DOHH2 (cell line): ENCODE results near the gene DEUP1.

ENCODE experiments used
- H3F3A ChIP-seq: fragments of 200-600 bp; sonication (generic), shearing (Covaris generic); 2 replicates; pipeline ENCODE4 v1.6.0; 2016; ENCODE audit warnings: antibody characterized with exemption, mild to moderate bottlenecking; ENCODE audit not compliant: control insufficient read depth, insufficient read depth
- H3K27ac ChIP-seq: fragments of 200-600 bp; sonication (generic); 2 replicates; pipeline ENCODE4 v1.5.1; 2014; ENCODE audit warnings: low read depth, mild to moderate bottlenecking, low read length, moderate library complexity
- H3K27me3 ChIP-seq: fragments of 200-600 bp; sonication (generic); 2 replicates; pipeline ENCODE4 v1.6.1; 2014; ENCODE audit warnings: mild to moderate bottlenecking, low read length, mixed read lengths; ENCODE audit not compliant: control insufficient read depth
- H3K36me3 ChIP-seq: fragments of 200-600 bp; sonication (generic); 2 replicates; pipeline ENCODE4 v1.6.1; 2014; ENCODE audit warnings: mild to moderate bottlenecking, low read length, moderate library complexity, mixed read lengths; ENCODE audit not compliant: control insufficient read depth
- H3K4me1 ChIP-seq: fragments of 200-600 bp; sonication (generic); 2 replicates; pipeline ENCODE4 v1.6.1; 2014; ENCODE audit warnings: mild to moderate bottlenecking, low read length, mixed read lengths; ENCODE audit not compliant: control insufficient read depth
- H3K4me2 ChIP-seq: fragments of 200-600 bp; sonication (generic); 2 replicates; pipeline ENCODE4 v1.6.0; 2014; ENCODE audit warnings: mild to moderate bottlenecking, low read length, moderate library complexity
- H3K4me3 ChIP-seq: fragments of 200-600 bp; sonication (generic); 2 replicates; pipeline ENCODE4 v1.5.1; 2014; ENCODE audit warnings: mild to moderate bottlenecking, low read length, mixed read lengths
- H3K79me2 ChIP-seq: fragments of 200-600 bp; sonication (generic); 2 replicates; pipeline ENCODE4 v1.6.1; 2014; ENCODE audit warnings: mild to moderate bottlenecking, low read length, mixed read lengths; ENCODE audit not compliant: control insufficient read depth
- H3K9me2 ChIP-seq: fragments of 200-600 bp; sonication (generic); replicated peaks from 2 replicates; pipeline ENCODE4 v1.6.1; 2014; ENCODE audit warnings: mild to moderate bottlenecking, low read length, mixed read lengths; ENCODE audit not compliant: control insufficient read depth
- H3K9me3 ChIP-seq: fragments of 200-600 bp; sonication (generic); 2 replicates; pipeline ENCODE4 v1.6.1; 2014; ENCODE audit warnings: antibody characterized with exemption, low read length, mixed read lengths; ENCODE audit not compliant: control insufficient read depth, insufficient read depth
- H4K20me1 ChIP-seq: fragments of 200-600 bp; sonication (generic); 2 replicates; pipeline ENCODE4 v1.6.0; 2014; ENCODE audit warnings: low read depth, mild to moderate bottlenecking, antibody characterized with exemption, low read length, moderate library complexity; ENCODE audit not compliant: control insufficient read depth, insufficient read depth
- EZH2phosphoT487 ChIP-seq: fragments of 200-600 bp; sonication (generic); IDR thresholded peaks from 2 replicates; pipeline ENCODE4 v1.6.1; 2017; ENCODE audit warnings: borderline replicate concordance, mild to moderate bottlenecking, antibody characterized with exemption, low read length, moderate library complexity, mixed read lengths
- TF ChIP-seq, protein P1 (sequence below): fragments of 200-600 bp; sonication (generic); IDR thresholded peaks from one replicate; pipeline ENCODE4 v1.5.1; 2014; ENCODE audit warnings: antibody characterized with exemption, mild to moderate bottlenecking, low read depth, low read length; ENCODE audit not compliant: poor library complexity, severe bottlenecking

DEUP1 gene

DNA sequence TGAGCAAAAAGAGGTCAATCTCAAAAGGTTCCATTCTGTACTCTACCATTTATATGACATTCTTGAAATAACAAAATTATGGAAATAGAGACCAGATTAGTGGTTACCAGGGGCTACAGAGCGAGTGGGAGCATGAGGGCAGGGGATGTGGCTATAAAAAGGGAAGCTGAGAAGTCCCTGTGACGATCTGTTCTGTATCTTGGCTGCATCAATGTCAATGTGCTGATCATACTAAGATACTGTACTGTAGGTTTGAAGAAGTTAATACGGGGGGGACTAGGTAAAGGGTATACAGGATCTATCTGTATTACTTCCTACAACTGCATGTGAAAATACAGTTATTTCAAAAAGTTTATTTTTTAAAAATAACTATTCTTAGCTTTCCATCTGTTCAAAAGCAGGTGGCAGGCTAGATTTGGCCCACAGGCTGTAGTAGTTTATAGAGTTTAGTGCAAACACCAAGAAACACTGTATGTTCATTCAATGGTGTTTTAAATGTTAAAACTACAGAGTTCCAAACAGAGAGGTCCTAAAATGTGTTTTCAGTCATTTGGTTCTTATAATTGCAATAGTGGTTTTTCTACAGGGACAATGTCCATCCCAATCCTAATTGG, 134.5 kb downstream of the DEUP1 start:
- Histone ChIP-seq H3K9me2 (no peaks in the 10 kb centered on the region), H3K9me3 (no peaks in the 10 kb centered on the region; the same call in 1 of the 2 replicates), H3K27ac (no peak overlapping the region), H3F3A (no peaks in the 10 kb centered on the region), H3K27me3 (no peaks in the 10 kb centered on the region), H3K36me3 (no peaks in the 10 kb centered on the region), H3K4me2 (no peak overlapping the region), H3K4me1 (no peaks in the 10 kb centered on the region), H4K20me1 (no peaks in the 10 kb centered on the region), H3K4me3 (no peak overlapping the region), H3K79me2 (no peaks in the 10 kb centered on the region)
- no peak for TF ChIP-seq EZH2phosphoT487
- TF ChIP-seq, protein P1, sequence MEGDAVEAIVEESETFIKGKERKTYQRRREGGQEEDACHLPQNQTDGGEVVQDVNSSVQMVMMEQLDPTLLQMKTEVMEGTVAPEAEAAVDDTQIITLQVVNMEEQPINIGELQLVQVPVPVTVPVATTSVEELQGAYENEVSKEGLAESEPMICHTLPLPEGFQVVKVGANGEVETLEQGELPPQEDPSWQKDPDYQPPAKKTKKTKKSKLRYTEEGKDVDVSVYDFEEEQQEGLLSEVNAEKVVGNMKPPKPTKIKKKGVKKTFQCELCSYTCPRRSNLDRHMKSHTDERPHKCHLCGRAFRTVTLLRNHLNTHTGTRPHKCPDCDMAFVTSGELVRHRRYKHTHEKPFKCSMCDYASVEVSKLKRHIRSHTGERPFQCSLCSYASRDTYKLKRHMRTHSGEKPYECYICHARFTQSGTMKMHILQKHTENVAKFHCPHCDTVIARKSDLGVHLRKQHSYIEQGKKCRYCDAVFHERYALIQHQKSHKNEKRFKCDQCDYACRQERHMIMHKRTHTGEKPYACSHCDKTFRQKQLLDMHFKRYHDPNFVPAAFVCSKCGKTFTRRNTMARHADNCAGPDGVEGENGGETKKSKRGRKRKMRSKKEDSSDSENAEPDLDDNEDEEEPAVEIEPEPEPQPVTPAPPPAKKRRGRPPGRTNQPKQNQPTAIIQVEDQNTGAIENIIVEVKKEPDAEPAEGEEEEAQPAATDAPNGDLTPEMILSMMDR = no peak

DNA sequence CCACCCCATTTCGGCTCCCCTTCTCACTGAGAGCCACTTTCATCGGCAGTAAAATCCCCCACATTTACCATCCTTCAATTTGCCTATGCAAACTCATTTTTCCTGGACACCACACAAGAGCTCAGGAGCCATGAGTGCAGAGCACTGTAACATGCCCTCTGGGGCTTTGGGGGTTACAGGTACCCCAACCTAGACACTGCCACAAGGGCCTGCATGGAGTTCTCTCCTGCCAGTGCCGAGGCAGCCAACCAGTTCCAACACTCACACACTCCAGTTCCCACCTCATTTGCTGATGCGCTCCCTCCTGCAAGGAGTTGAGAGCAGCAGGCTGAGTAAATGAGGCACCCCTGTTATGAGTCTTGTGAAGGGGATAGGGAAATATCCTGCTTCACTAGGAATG, 136.5 kb downstream of the DEUP1 start:
- H3F3A ChIP-seq = no peaks in the 10 kb centered on the region
- no peaks in the 10 kb centered on the region for H3K4me1 ChIP-seq
- no peaks in the 10 kb centered on the region for H3K9me2 ChIP-seq
- H3K36me3 ChIP-seq = no peaks in the 10 kb centered on the region
- TF ChIP-seq, protein P1 = no peak
- TF ChIP-seq EZH2phosphoT487 = no peak
- no peaks in the 10 kb centered on the region for H4K20me1 ChIP-seq
- H3K4me3 ChIP-seq = no peak overlapping the region
- H3K9me3 ChIP-seq = no peaks in the 10 kb centered on the region; the same call in 1 of the 2 replicates
- H3K79me2 ChIP-seq = no peaks in the 10 kb centered on the region
- H3K4me2 ChIP-seq = no peak overlapping the region
- no peaks in the 10 kb centered on the region for H3K27me3 ChIP-seq
- no peak overlapping the region for H3K27ac ChIP-seq

DNA sequence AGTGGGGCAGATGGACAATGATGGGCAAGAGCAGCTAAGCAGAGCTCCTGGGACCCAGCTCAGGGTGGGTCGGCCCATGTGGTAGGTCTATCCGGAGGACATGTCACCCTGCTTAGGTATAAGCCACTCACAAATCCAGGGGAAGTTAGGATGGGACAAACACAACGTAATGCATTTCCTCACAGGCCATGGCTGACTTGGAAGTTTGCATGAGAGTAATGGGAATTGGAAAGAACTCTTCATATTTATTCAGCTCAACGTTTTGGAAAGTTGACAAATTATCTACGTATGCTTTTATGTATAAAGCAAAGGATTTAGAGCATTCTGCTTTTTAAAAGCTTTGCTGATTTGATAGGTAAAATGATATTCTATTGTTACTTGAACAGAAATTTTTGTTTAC, 137.7 kb downstream of the DEUP1 start:
- no peaks in the 10 kb centered on the region for H3K27me3 ChIP-seq
- no peak overlapping the region for H3K4me3 ChIP-seq
- H3K4me1 ChIP-seq = no peaks in the 10 kb centered on the region
- H3F3A ChIP-seq = no peaks in the 10 kb centered on the region
- H3K4me2 ChIP-seq = no peak overlapping the region
- H3K9me3 ChIP-seq = no peaks in the 10 kb centered on the region; the same call in 1 of the 2 replicates
- H3K27ac ChIP-seq = no peak overlapping the region
- H3K79me2 ChIP-seq = no peaks in the 10 kb centered on the region
- TF ChIP-seq, protein P1 = no peak
- no peak for TF ChIP-seq EZH2phosphoT487
- no peaks in the 10 kb centered on the region for H3K36me3 ChIP-seq
- H3K9me2 ChIP-seq = no peaks in the 10 kb centered on the region
- H4K20me1 ChIP-seq = no peaks in the 10 kb centered on the region
